ENCODE results near the gene ARHGEF25. TPM values are rescaled to one million over a fixed set of nuclear protein-coding genes. Genes with fewer than 3 reads are reported as not detected.

The ARHGEF25 gene
- total RNA-seq, 2 donors from 2014 or later: 12.7 to 20.1 TPM

- WGBS, 2 experiments (ENCODE audit: insufficient coverage in 1 of 2, insufficient read length in 1 of 2): 85 to 92% methylated on average over 7 to 12 of the region's 12 CpGs
- Mint-ChIP-seq H3K36me3 (ENCODE audit: low read depth) (peaks cover 40% of the 10 kb centered on the region), H3K27ac (no peak overlapping the region), H3K4me3 (no peak overlapping the region), H3K27me3 (ENCODE audit: insufficient read depth) (no peaks in the 10 kb centered on the region), H3K4me1 (no peaks in the 10 kb centered on the region), H3K9me3 (no peaks in the 10 kb centered on the region)
- H3K27ac ChIP-seq (ENCODE audit: low read depth, low read length): no peak overlapping the region
- no peak overlapping the region for H3K4me3 ChIP-seq (ENCODE audit: low read length)
- TF ChIP-seq CTCF (conservative IDR thresholded peaks at IDR 0.05): no peak
- H3K4me1 ChIP-seq (ENCODE audit: control insufficient read depth, insufficient read depth, low read length): no peaks in the 10 kb centered on the region
- H3K9ac ChIP-seq (ENCODE audit: extremely low read depth, low read length, poor library complexity, severe bottlenecking): no peak overlapping the region
- no peaks in the 10 kb centered on the region for H3K27me3 ChIP-seq (ENCODE audit: control insufficient read depth, insufficient read depth, low read length, poor library complexity, severe bottlenecking)
- no peaks in the 10 kb centered on the region for H3K9me3 ChIP-seq (ENCODE audit: control insufficient read depth, low read length)
- no peak for DNase-seq
- no peaks in the 10 kb centered on the region for H3K36me3 ChIP-seq (ENCODE audit: control insufficient read depth, insufficient read depth, low read length)
Measured at GRCh38 chr12:57571926-57572762, 39.1 kb upstream of the ARHGEF25 start.

GRCh38 chr12:57574795-57575194 lies 36.4 kb upstream of the ARHGEF25 start:
- peaks cover 41% of the 10 kb centered on the region for H3K36me3 Mint-ChIP-seq (ENCODE audit: low read depth)
- H3K27ac Mint-ChIP-seq: no peak overlapping the region
- TF ChIP-seq CTCF (conservative IDR thresholded peaks at IDR 0.05): no peak

GRCh38 chr12:57575771-57576612 lies 35.2 kb upstream of the ARHGEF25 start:
- DNase-seq: no peak
- no peak overlapping the region for H3K4me3 ChIP-seq (ENCODE audit: low read length)
- Mint-ChIP-seq H3K4me1 (no peaks in the 10 kb centered on the region), H3K27me3 (ENCODE audit: insufficient read depth) (no peaks in the 10 kb centered on the region), H3K27ac (no peak overlapping the region), H3K36me3 (ENCODE audit: low read depth) (peaks cover 40% of the 10 kb centered on the region), H3K9me3 (no peaks in the 10 kb centered on the region), H3K4me3 (no peak overlapping the region)
- no peak for TF ChIP-seq CTCF (conservative IDR thresholded peaks at IDR 0.05)
- no peaks in the 10 kb centered on the region for H3K9me3 ChIP-seq (ENCODE audit: control insufficient read depth, low read length)
- peaks cover 18% of the 10 kb centered on the region for H3K27me3 ChIP-seq (ENCODE audit: control insufficient read depth, insufficient read depth, low read length, poor library complexity, severe bottlenecking)
- H3K9ac ChIP-seq (ENCODE audit: extremely low read depth, low read length, poor library complexity, severe bottlenecking): no peak overlapping the region
- no peak overlapping the region for H3K27ac ChIP-seq (ENCODE audit: low read depth, low read length)
- H3K36me3 ChIP-seq (ENCODE audit: control insufficient read depth, insufficient read depth, low read length): no peaks in the 10 kb centered on the region
- H3K4me1 ChIP-seq (ENCODE audit: control insufficient read depth, insufficient read depth, low read length): no peaks in the 10 kb centered on the region
- 93 to 97% methylated on average over 8 to 12 of the region's 12 CpGs for WGBS, 2 experiments (ENCODE audit: insufficient coverage in 1 of 2, insufficient read length in 1 of 2)

More at GRCh38 chr12:57574795-57575194, 36.4 kb upstream of the ARHGEF25 start:
- WGBS, 2 experiments (ENCODE audit: insufficient coverage in 1 of 2, insufficient read length in 1 of 2): 95 to 96% methylated on average over 9 to 10 of the region's 10 CpGs
- Mint-ChIP-seq H3K27me3 (ENCODE audit: insufficient read depth) (no peaks in the 10 kb centered on the region), H3K4me3 (no peak overlapping the region), H3K4me1 (no peaks in the 10 kb centered on the region), H3K9me3 (no peaks in the 10 kb centered on the region)
- Histone ChIP-seq H3K36me3 (ENCODE audit: control insufficient read depth, insufficient read depth, low read length) (no peaks in the 10 kb centered on the region), H3K4me3 (ENCODE audit: low read length) (no peak overlapping the region), H3K27ac (ENCODE audit: low read depth, low read length) (no peak overlapping the region), H3K4me1 (ENCODE audit: control insufficient read depth, insufficient read depth, low read length) (no peaks in the 10 kb centered on the region), H3K9me3 (ENCODE audit: control insufficient read depth, low read length) (no peaks in the 10 kb centered on the region), H3K27me3 (ENCODE audit: control insufficient read depth, insufficient read depth, low read length, poor library complexity, severe bottlenecking) (peaks cover 7% of the 10 kb centered on the region), H3K9ac (ENCODE audit: extremely low read depth, low read length, poor library complexity, severe bottlenecking) (no peak overlapping the region)
- no peak for DNase-seq

All from endodermal cell (in vitro differentiated cells).